Measurements from ENCODE around the gene CYP1B1.
"Not testable (repeated sequence)": the region's sequence is repeated elsewhere in the genome, so short reads cannot be mapped to it uniquely, and the experiment has no call there.

CYP1B1 gene

GRCh38 chr2:38095079-38095995 lies 19.4 kb upstream of the CYP1B1 start:
- no peak for TF ChIP-seq CTCF (IDR thresholded peaks at IDR 0.05; ENCODE audit: low read depth, low read length, missing control alignments)
- in situ Hi-C loops (cut with HindIII; ENCODE audit: low sequenced_read_pairs) = no loop called here

GRCh38 chr2:38093527-38094165 lies 17.7 kb upstream of the CYP1B1 start:
- DNase-seq (ENCODE audit: low read depth) = no peak
- in situ Hi-C loops (cut with HindIII; ENCODE audit: low sequenced_read_pairs) = no loop called here
- no peak overlapping the region for H3K4me3 ChIP-seq (ENCODE audit: low read depth, low read length)
- TF ChIP-seq CTCF (IDR thresholded peaks at IDR 0.05; ENCODE audit: low read depth, low read length, missing control alignments) = no peak

More at GRCh38 chr2:38095079-38095995, 19.4 kb upstream of the CYP1B1 start:
- no peak overlapping the region for H3K4me3 ChIP-seq (ENCODE audit: low read depth, low read length)
- no peak for DNase-seq (ENCODE audit: low read depth)

GRCh38 chr2:38092196-38092902 lies 16.4 kb upstream of the CYP1B1 start:
- in situ Hi-C loops (cut with HindIII; ENCODE audit: low sequenced_read_pairs) = no loop called here
- TF ChIP-seq CTCF (IDR thresholded peaks at IDR 0.05; ENCODE audit: low read depth, low read length, missing control alignments) = no peak
- H3K4me3 ChIP-seq (ENCODE audit: low read depth, low read length) = no peak overlapping the region
- DNase-seq (ENCODE audit: low read depth) = peak; percentile 75

- H3K4me3 ChIP-seq (ENCODE audit: low read depth, low read length) = no peak overlapping the region
- in situ Hi-C loops (cut with HindIII; ENCODE audit: low sequenced_read_pairs) = no loop called here
- DNase-seq (ENCODE audit: low read depth) = no peak
- no peak for TF ChIP-seq CTCF (IDR thresholded peaks at IDR 0.05; ENCODE audit: low read depth, low read length, missing control alignments)
These were observed 15.8 kb upstream of the CYP1B1 start for GRCh38 chr2:38091760-38092159.

GRCh38 chr2:38090928-38091327 lies 15.0 kb upstream of the CYP1B1 start:
- in situ Hi-C loops (cut with HindIII; ENCODE audit: low sequenced_read_pairs) = no loop called here
- H3K4me3 ChIP-seq (ENCODE audit: low read depth, low read length) = no peak overlapping the region
- no peak for DNase-seq (ENCODE audit: low read depth)
- TF ChIP-seq CTCF (IDR thresholded peaks at IDR 0.05; ENCODE audit: low read depth, low read length, missing control alignments) = no peak

- DNase-seq (ENCODE audit: low read depth); H3K4me3 ChIP-seq (ENCODE audit: low read depth, low read length); in situ Hi-C loops (cut with HindIII; ENCODE audit: low sequenced_read_pairs): not testable (repeated sequence)
These were observed 14.3 kb upstream of the CYP1B1 start for GRCh38 chr2:38090212-38090611.

- in situ Hi-C loops (cut with HindIII; ENCODE audit: low sequenced_read_pairs); DNase-seq (ENCODE audit: low read depth); H3K4me3 ChIP-seq (ENCODE audit: low read depth, low read length): not testable (repeated sequence)
These were observed 10.2 kb upstream of the CYP1B1 start for GRCh38 chr2:38085998-38086698.

GRCh38 chr2:38084556-38084955 lies 8.6 kb upstream of the CYP1B1 start:
- in situ Hi-C loops (cut with HindIII; ENCODE audit: low sequenced_read_pairs); H3K4me3 ChIP-seq (ENCODE audit: low read depth, low read length); DNase-seq (ENCODE audit: low read depth): not testable (repeated sequence)

- H3K4me3 ChIP-seq (ENCODE audit: low read depth, low read length); in situ Hi-C loops (cut with HindIII; ENCODE audit: low sequenced_read_pairs); DNase-seq (ENCODE audit: low read depth): not testable (repeated sequence)
These were observed 6.8 kb upstream of the CYP1B1 start for GRCh38 chr2:38082727-38083126.

Data from astrocyte of the cerebellum (primary cell).